K562 treated with DMSO at 1 percent for 24 hours (cell line): ENCODE results near the gene MTFP1. TPM values are rescaled to one million over a fixed set of nuclear protein-coding genes. Genes with fewer than 3 reads are reported as not detected.

Experiments used
- total RNA-seq: library from RNA; unstranded; fragments of 300-600 nt; gene quantifications from 2 replicates; pipeline ENCODE4 v1.2.3, GENCODE V29; 2022; ENCODE audit warnings: low read depth; ENCODE audit not compliant: insufficient read depth

The MTFP1 gene
- total RNA-seq = 40.7 and 46.3 TPM in 2 replicates

GRCh38 chr22:30425616-30426387, at the start of gene MTFP1:
Gene MTFP1, plus strand, starts transcription at chr22:30425768. Its CDS starts 112 bp downstream, at chr22:30425880.

DNA sequence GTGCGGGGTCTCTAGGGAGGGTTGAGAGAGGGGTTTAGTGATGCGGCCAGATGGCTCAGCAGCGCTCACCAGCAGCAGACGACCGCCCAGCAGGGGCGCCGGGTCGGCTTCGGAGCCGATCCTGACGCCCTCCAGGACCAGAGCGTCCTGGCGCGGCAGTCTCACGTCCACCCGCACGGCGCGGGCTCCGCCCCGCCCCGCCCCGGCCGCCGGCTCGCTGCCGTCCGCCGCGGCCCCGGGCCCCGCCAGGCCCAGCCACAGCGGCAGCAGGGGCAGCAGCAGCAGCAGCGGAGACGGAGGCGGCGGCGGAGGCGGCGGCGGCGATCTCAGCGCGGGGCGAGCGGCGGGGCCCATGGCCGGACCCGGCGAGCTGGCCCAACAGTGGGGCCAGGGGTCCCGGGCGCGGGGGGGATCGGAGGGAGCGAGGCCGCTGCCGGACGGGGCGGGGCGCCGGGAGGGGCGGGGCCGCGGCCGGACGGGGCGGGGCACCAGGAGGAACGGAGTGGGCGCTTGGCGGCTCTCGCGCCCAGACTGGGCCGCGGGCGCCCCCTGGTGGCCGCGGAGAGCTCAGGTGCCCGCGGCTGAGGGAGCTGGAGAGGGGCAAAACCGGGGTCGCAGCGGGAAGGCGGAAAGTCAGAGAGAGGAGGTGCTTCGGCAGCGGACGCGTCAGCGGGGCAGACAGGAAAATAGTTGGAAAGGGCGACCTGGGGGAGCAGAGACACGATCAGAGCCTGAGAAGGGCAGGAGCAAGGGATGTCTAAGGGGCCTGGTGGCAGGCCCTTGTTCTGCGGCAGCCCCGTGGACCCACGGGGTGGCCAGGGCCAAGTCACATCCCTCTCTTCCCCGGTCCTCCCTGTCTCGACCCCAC, 38.4 kb upstream of the MTFP1 start, which contains the start of gene RNF215:
Gene RNF215, minus strand, starts transcription at position 452 of the 868 bp plus-strand sequence. Its CDS starts 98 bp downstream, at position 354.

DNA sequence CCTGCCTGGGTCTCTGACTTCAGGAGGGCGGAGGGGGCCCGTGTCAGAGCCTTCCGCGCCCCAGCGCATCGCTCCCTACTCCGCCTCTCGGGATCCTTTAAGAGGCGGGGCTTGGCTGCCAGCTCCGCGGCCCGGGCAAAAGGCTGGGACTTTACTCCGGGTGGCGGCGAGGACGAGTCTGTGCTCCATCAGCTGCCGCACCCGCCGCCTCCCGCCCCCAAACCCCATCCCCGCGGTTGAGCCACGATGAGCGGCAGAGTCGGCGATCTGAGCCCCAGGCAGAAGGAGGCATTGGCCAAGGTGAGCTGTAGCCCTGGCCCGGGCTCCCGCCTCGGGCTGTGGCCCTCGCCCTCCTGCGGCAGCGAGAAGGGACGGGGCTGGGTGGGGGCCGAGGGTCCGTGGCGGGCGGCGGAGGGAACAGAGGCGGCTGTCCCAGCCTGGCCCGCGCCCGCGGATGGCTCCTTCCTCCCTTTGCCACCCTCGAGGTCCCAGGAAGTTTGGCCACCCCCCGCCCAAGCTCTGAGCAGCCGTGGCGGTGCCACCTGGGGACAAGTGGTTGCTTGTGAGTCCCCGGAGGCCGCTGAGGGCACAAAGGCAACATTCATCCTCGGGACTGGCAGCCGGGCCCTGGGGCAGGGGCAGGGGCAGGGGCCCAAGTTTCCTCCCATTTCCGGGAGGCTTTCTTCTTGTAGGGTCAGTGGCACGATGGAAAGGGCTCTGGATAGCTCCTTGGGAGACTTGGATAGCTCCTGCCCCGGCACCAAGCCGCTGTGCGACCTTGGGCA, 28.5 kb upstream of the MTFP1 start, which contains the start of gene SEC14L2:
Gene SEC14L2, plus strand, starts transcription at position 148 of the 785 bp plus-strand sequence. Its CDS starts 99 bp downstream, at position 247.

GRCh38 chr22:30471616-30472318, 46.2 kb downstream of the MTFP1 start, which contains the start of gene SEC14L3:
Gene SEC14L3, minus strand, starts transcription at chr22:30472017. Its CDS starts 59 bp downstream, at chr22:30471958.

Other genes with a start within 250 kb of the MTFP1 start
- not detected in 2 replicates for gene LIF, start 179.0 kb upstream of the MTFP1 start, total RNA-seq
- not detected in 2 replicates for gene OSM, start 158.9 kb upstream of the MTFP1 start, total RNA-seq
- 0.97 and 1.6 TPM in 2 replicates for gene CASTOR1, start 136.3 kb upstream of the MTFP1 start, total RNA-seq
- gene TBC1D10A, start 98.8 kb upstream of the MTFP1 start, total RNA-seq = 23.3 and 23.6 TPM in 2 replicates
- 62.4 and 62.8 TPM in 2 replicates for gene SF3A1, start 68.9 kb upstream of the MTFP1 start, total RNA-seq
- gene CCDC157, start 68.8 kb upstream of the MTFP1 start, total RNA-seq = 2.1 and 2.4 TPM in 2 replicates
- 6.0 and 7.2 TPM in 2 replicates for gene RNF215, start 38.4 kb upstream of the MTFP1 start, total RNA-seq
- gene SEC14L2, start 28.8 kb upstream of the MTFP1 start, total RNA-seq = 0.13 and 0.34 TPM in 2 replicates
- not detected in 2 replicates for gene SEC14L3, start 46.2 kb downstream of the MTFP1 start, total RNA-seq
- not detected in 2 replicates for gene SEC14L4, start 79.9 kb downstream of the MTFP1 start, total RNA-seq
- gene SEC14L6, start 121.0 kb downstream of the MTFP1 start, total RNA-seq = 0.96 and 1.3 TPM in 2 replicates
- gene GAL3ST1, start 148.9 kb downstream of the MTFP1 start, total RNA-seq = 7.6 and 8.3 TPM in 2 replicates
- gene PES1, start 166.1 kb downstream of the MTFP1 start, total RNA-seq = 45.7 and 45.8 TPM in 2 replicates
- gene TCN2, start 181.4 kb downstream of the MTFP1 start, total RNA-seq = 3.7 and 4.4 TPM in 2 replicates
- 4.5 and 4.6 TPM in 2 replicates for gene SLC35E4, start 210.0 kb downstream of the MTFP1 start, total RNA-seq
- gene DUSP18, start 242.1 kb downstream of the MTFP1 start, total RNA-seq = 2.6 and 2.8 TPM in 2 replicates